ENCODE measurements around the gene PLXDC2. TPM values are rescaled to one million over a fixed set of nuclear protein-coding genes. Genes with fewer than 3 reads are reported as not detected.
A peak's percentile ranks its signal among the peaks of the same experiment; 100 is the strongest.

Gene PLXDC2
- total and polyA plus RNA-seq, 10 of the 15 experiments (the other 5 are each of a cell fraction or from before 2014, with no cell fraction given) = 0.05 to 1.8 (median 0.14) TPM; not detected in 2

DNA sequence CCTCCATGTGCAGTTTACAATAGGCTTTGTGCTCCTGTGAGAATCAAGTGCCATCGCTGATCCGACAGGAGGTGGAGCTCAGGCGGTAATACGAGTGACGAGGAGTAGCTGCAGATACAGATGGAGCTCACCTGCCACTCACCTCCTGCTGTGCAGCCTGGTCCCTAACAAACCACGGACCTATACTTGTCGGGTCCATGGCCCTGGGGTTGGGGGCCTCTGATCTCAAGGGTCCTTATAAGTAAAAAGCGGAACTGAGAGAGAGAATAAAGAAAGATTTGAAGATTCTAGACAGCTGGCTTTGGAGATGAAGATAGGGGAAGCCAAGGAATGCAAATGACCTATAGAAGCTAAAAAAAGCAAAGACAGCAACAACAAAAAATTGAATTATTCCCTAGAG is 130.6 kb downstream of the PLXDC2 start (continued):
- TF ChIP-seq, protein P1, sequence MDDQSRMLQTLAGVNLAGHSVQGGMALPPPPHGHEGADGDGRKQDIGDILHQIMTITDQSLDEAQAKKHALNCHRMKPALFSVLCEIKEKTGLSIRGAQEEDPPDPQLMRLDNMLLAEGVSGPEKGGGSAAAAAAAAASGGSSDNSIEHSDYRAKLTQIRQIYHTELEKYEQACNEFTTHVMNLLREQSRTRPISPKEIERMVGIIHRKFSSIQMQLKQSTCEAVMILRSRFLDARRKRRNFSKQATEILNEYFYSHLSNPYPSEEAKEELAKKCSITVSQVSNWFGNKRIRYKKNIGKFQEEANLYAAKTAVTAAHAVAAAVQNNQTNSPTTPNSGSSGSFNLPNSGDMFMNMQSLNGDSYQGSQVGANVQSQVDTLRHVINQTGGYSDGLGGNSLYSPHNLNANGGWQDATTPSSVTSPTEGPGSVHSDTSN (IDR thresholded peaks at IDR 0.05; ENCODE audit: insufficient replicate concordance, low read depth, low read length) = peak; percentile 5

GRCh38 chr10:19947215-19947614 is 131.0 kb downstream of the PLXDC2 start:
- ChIA-PET RAD21 (ENCODE audit: unreplicated experiment) (interaction anchor here (1.1 to 1.5 kb wide), 3 partner anchors 9 to 16 kb away, joined by 3 to 8 read pairs (median 4); no protein-coding TSS in a partner anchor), CTCF (interaction anchor here (2.1 kb wide), 1 partner anchor 11 kb away, joined by 7 read pairs; no protein-coding TSS in a partner anchor), SMC1A (ENCODE audit: uncharacterized antibody, unreplicated experiment) (interaction anchor here (1.0 to 3.0 kb wide), 7 partner anchors 12 to 57 kb away, joined by 3 to 23 read pairs (median 5); no protein-coding TSS in a partner anchor), POLR2A (interaction anchor here (1.6 to 2.0 kb wide), 2 partner anchors 12 to 58 kb away, joined by 4 to 8 read pairs; no protein-coding TSS in a partner anchor)
- BruUV-seq (replicated peaks) = no TSS peak
- 22% methylated on average over 3 of the region's 3 CpGs for WGBS (ENCODE audit: insufficient coverage, insufficient replicate concordance, low lambda C conversion rate, missing lambda C conversion rate)
- Histone ChIP-seq H2AFZ (ENCODE audit: control insufficient read depth, low read depth, low read length) (no peak overlapping the region), H3K9ac (ENCODE audit: control insufficient read depth, insufficient read depth, low read length) (no peak overlapping the region), H3K27me3 (replicated peaks in 1 of 2; ENCODE audit: control insufficient read depth in 2 of 2, insufficient read depth in 2 of 2, low read length in 1 of 2) (no peaks in the 10 kb centered on the region), H3K36me3 (ENCODE audit: control insufficient read depth in 2 of 2, insufficient read depth in 2 of 2, low read length in 1 of 2) (no peaks in the 10 kb centered on the region), H3K27ac (ENCODE audit: control insufficient read depth, insufficient read depth) (no peak overlapping the region), H3K79me2 (ENCODE audit: control insufficient read depth, insufficient read depth, low read length) (no peaks in the 10 kb centered on the region), H3K4me1 (ENCODE audit: control insufficient read depth, insufficient read depth, low read length) (no peaks in the 10 kb centered on the region), H3K4me2 (ENCODE audit: control insufficient read depth, insufficient read depth) (no peak overlapping the region), H4K20me1 (ENCODE audit: control insufficient read depth, insufficient read depth) (no peaks in the 10 kb centered on the region), H3K9me3 (replicated peaks; ENCODE audit: control insufficient read depth, insufficient read depth, low read length) (no peaks in the 10 kb centered on the region; the same call in 2 of the 3 replicates), H3K4me3 (no peak overlapping the region)
- TF ChIP-seq DPF2 (IDR thresholded peaks at IDR 0.05) (0 out of 2 replicates have a peak, but pooled peaks have one; percentile 1), POU2F2 (IDR thresholded peaks at IDR 0.05; ENCODE audit: borderline replicate concordance, low read depth, low read length) (no peak), ZBTB33 (IDR thresholded peaks at IDR 0.05) (no peak), MEF2B (IDR thresholded peaks at IDR 0.05; ENCODE audit: partially characterized antibody, poor library complexity, severe bottlenecking) (peak; percentile 3), CREB1 (IDR thresholded peaks at IDR 0.05; ENCODE audit: low read depth) (no peak), ZNF217 (IDR thresholded peaks at IDR 0.05) (peak; percentile 60; the same call in 1 of the 2 replicates)
- TF ChIP-seq, protein P2, sequence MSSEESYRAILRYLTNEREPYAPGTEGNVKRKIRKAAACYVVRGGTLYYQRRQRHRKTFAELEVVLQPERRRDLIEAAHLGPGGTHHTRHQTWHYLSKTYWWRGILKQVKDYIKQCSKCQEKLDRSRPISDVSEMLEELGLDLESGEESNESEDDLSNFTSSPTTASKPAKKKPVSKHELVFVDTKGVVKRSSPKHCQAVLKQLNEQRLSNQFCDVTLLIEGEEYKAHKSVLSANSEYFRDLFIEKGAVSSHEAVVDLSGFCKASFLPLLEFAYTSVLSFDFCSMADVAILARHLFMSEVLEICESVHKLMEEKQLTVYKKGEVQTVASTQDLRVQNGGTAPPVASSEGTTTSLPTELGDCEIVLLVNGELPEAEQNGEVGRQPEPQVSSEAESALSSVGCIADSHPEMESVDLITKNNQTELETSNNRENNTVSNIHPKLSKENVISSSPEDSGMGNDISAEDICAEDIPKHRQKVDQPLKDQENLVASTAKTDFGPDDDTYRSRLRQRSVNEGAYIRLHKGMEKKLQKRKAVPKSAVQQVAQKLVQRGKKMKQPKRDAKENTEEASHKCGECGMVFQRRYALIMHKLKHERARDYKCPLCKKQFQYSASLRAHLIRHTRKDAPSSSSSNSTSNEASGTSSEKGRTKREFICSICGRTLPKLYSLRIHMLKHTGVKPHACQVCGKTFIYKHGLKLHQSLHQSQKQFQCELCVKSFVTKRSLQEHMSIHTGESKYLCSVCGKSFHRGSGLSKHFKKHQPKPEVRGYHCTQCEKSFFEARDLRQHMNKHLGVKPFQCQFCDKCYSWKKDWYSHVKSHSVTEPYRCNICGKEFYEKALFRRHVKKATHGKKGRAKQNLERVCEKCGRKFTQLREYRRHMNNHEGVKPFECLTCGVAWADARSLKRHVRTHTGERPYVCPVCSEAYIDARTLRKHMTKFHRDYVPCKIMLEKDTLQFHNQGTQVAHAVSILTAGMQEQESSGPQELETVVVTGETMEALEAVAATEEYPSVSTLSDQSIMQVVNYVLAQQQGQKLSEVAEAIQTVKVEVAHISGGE (CRISPR knock-in tag; IDR thresholded peaks at IDR 0.05) = no peak
- FAIRE-seq (no peak), DNase-seq (ENCODE audit: low read depth, low spot score) (no peak), ATAC-seq (peak; percentile 55)
- intact Hi-C loops (cut with micrococcal nuclease; ENCODE audit: unreplicated experiment) = loop anchor here (2.0 kb wide), 3 partner anchors 42 to 130 kb away; partner anchors contain the start of gene PLXDC2
- in situ Hi-C loops (cut with MboI) = no loop called here
